Measurements from ENCODE around the gene ABLIM1.
A peak's percentile ranks its signal among the peaks of the same experiment; 100 is the strongest.

Gene ABLIM1

GRCh38 chr10:114515298-114515914 is 142.7 kb downstream of the ABLIM1 start:
- TF ChIP-seq EGR1 (IDR thresholded peaks at IDR 0.05) (no peak), TAF1 (IDR thresholded peaks at IDR 0.05; ENCODE audit: low read depth) (no peak), USF1 (IDR thresholded peaks at IDR 0.05) (no peak), EP300 (IDR thresholded peaks at IDR 0.05; ENCODE audit: borderline replicate concordance) (no peak), ZBTB7A (IDR thresholded peaks at IDR 0.05; ENCODE audit: low read depth) (no peak), CREB1 (IDR thresholded peaks at IDR 0.05; ENCODE audit: low read depth) (no peak), NFIC (IDR thresholded peaks at IDR 0.05) (no peak), CEBPB (IDR thresholded peaks at IDR 0.05) (no peak), RAD21 (IDR thresholded peaks at IDR 0.05; ENCODE audit: low read depth) (no peak), TCF12 (IDR thresholded peaks at IDR 0.05; ENCODE audit: low read depth) (no peak)
- TF ChIP-seq, protein P1, sequence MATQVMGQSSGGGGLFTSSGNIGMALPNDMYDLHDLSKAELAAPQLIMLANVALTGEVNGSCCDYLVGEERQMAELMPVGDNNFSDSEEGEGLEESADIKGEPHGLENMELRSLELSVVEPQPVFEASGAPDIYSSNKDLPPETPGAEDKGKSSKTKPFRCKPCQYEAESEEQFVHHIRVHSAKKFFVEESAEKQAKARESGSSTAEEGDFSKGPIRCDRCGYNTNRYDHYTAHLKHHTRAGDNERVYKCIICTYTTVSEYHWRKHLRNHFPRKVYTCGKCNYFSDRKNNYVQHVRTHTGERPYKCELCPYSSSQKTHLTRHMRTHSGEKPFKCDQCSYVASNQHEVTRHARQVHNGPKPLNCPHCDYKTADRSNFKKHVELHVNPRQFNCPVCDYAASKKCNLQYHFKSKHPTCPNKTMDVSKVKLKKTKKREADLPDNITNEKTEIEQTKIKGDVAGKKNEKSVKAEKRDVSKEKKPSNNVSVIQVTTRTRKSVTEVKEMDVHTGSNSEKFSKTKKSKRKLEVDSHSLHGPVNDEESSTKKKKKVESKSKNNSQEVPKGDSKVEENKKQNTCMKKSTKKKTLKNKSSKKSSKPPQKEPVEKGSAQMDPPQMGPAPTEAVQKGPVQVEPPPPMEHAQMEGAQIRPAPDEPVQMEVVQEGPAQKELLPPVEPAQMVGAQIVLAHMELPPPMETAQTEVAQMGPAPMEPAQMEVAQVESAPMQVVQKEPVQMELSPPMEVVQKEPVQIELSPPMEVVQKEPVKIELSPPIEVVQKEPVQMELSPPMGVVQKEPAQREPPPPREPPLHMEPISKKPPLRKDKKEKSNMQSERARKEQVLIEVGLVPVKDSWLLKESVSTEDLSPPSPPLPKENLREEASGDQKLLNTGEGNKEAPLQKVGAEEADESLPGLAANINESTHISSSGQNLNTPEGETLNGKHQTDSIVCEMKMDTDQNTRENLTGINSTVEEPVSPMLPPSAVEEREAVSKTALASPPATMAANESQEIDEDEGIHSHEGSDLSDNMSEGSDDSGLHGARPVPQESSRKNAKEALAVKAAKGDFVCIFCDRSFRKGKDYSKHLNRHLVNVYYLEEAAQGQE (IDR thresholded peaks at IDR 0.05; ENCODE audit: low read depth) = no peak

DNA sequence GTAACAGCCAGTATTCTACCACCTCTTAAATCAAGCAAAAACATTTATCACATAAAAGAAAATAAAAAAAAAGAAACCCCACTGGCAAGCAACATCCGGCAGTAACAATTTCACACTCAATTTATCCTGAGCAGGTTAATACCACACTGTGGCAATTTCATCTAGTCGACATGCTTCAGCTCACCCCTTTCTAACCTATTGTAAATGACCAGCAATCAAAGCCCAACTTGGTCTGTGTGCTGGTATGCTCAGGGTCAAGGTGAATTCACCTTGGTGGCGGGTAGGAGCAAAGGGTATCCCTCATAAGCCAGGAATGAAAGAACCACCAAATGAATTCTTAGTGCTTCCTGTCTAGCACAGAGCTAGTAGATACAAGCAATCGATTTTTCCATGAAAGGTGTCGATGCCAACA is 144.7 kb downstream of the ABLIM1 start:
- TF ChIP-seq FOXM1 (IDR thresholded peaks at IDR 0.05; ENCODE audit: borderline replicate concordance, low read depth) (peak; percentile 98), NFIC (IDR thresholded peaks at IDR 0.05) (peak; percentile 99), USF1 (IDR thresholded peaks at IDR 0.05) (peak; percentile 44; the same call in 1 of the 2 replicates), TCF12 (IDR thresholded peaks at IDR 0.05; ENCODE audit: low read depth) (peak; percentile 98), YY1 (IDR thresholded peaks at IDR 0.05; ENCODE audit: low read depth) (no peak), CEBPB (IDR thresholded peaks at IDR 0.05) (peak; percentile 92), ZBTB7A (IDR thresholded peaks at IDR 0.05; ENCODE audit: low read depth) (no peak), TEAD4 (IDR thresholded peaks at IDR 0.05) (peak; percentile 97), EP300 (IDR thresholded peaks at IDR 0.05; ENCODE audit: borderline replicate concordance) (peak; percentile 99), RAD21 (IDR thresholded peaks at IDR 0.05; ENCODE audit: low read depth) (peak; percentile 22; the same call in 1 of the 2 replicates), MAX (IDR thresholded peaks at IDR 0.05) (peak; percentile 67; the same call in 1 of the 2 replicates), TAF1 (IDR thresholded peaks at IDR 0.05; ENCODE audit: low read depth) (no peak)
- TF ChIP-seq, protein P1 (IDR thresholded peaks at IDR 0.05; ENCODE audit: low read depth) = 0 out of 2 replicates have a peak, but pooled peaks have one; percentile 10

DNA sequence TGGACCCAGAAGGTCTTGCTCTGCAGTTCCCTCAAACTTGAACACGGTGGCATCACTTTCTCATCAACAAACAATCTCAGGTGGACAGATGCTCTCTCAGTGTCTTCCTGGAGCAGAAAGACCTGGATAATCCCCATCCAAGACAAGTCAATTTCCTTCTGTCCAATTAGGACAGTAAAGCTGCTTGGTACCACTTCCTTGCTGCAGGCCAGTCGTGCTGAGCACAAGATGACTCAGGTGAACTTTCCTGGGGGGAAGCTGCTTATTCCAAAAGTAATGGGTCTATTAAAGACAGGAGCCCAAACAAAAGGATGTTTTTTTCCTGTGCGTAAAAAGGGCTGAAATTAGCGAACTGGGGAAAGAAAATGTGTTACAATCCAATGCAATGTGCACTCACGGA is 146.2 kb downstream of the ABLIM1 start:
- no peak for TF ChIP-seq FOXM1 (IDR thresholded peaks at IDR 0.05; ENCODE audit: borderline replicate concordance, low read depth)
- TF ChIP-seq TAF1 (IDR thresholded peaks at IDR 0.05; ENCODE audit: low read depth) = no peak
- TF ChIP-seq TEAD4 (IDR thresholded peaks at IDR 0.05) = no peak
- TF ChIP-seq CEBPB (IDR thresholded peaks at IDR 0.05) = no peak
- TF ChIP-seq EGR1 (IDR thresholded peaks at IDR 0.05) = no peak
- no peak for TF ChIP-seq CREB1 (IDR thresholded peaks at IDR 0.05; ENCODE audit: low read depth)
- TF ChIP-seq NFIC (IDR thresholded peaks at IDR 0.05) = no peak
- TF ChIP-seq YY1 (IDR thresholded peaks at IDR 0.05; ENCODE audit: low read depth) = no peak
- TF ChIP-seq, protein P1 (IDR thresholded peaks at IDR 0.05; ENCODE audit: low read depth) = no peak
- TF ChIP-seq RAD21 (IDR thresholded peaks at IDR 0.05; ENCODE audit: low read depth) = no peak
- TF ChIP-seq ZBTB7A (IDR thresholded peaks at IDR 0.05; ENCODE audit: low read depth) = no peak
- no peak for TF ChIP-seq MAX (IDR thresholded peaks at IDR 0.05)
- no peak for TF ChIP-seq EP300 (IDR thresholded peaks at IDR 0.05; ENCODE audit: borderline replicate concordance)
- no peak for TF ChIP-seq TCF12 (IDR thresholded peaks at IDR 0.05; ENCODE audit: low read depth)

DNA sequence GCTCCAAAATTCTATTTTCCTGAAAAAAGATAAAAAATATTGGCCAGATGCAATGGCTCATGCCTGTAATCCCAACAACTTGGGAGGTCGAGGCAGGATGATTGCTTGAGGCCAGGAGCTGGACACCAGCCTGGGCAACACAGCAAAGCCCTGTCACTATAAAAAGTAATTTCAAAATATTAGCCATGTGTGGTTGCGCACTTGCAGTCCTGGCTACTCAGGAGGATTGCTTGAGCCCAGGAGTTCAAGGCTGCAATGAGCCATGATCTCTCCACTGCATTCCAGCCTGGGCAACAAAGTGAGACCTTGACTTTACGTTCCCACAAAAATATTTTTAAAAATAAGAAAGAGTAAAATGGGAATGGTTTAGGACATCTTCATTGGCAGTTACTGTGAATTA is 149.7 kb downstream of the ABLIM1 start:
- TF ChIP-seq CREB1 (IDR thresholded peaks at IDR 0.05; ENCODE audit: low read depth) (no peak), CEBPB (IDR thresholded peaks at IDR 0.05) (no peak), YY1 (IDR thresholded peaks at IDR 0.05; ENCODE audit: low read depth) (no peak), USF1 (IDR thresholded peaks at IDR 0.05) (no peak), MAX (IDR thresholded peaks at IDR 0.05) (no peak), TEAD4 (IDR thresholded peaks at IDR 0.05) (no peak), ZBTB7A (IDR thresholded peaks at IDR 0.05; ENCODE audit: low read depth) (no peak), TAF1 (IDR thresholded peaks at IDR 0.05; ENCODE audit: low read depth) (no peak), EP300 (IDR thresholded peaks at IDR 0.05; ENCODE audit: borderline replicate concordance) (no peak), NFIC (IDR thresholded peaks at IDR 0.05) (no peak)
- TF ChIP-seq, protein P1 (IDR thresholded peaks at IDR 0.05; ENCODE audit: low read depth) = no peak

Measured in Ishikawa (cell line).